Left cardiac atrium (tissue), 4 donors: ENCODE results near the gene NOBOX. TPM values are rescaled to one million over a fixed set of nuclear protein-coding genes. Genes with fewer than 3 reads are reported as not detected.
A peak's percentile ranks its signal among the peaks of the same experiment; 100 is the strongest.
"Not testable (repeated sequence)": the region's sequence is repeated elsewhere in the genome, so short reads cannot be mapped to it uniquely, and the experiment has no call there.

Experiments
- ATAC-seq, 2 donors: fragments of 200-7000 bp; cut with Tn5 transposase; one replicate each; pipeline ENCODE4 v1.9.1; 2020; ENCODE audit warnings: mild to moderate bottlenecking in 2 of 2, moderate library complexity in 2 of 2
- DNase-seq: peaks from one replicate; pipeline ENCODE4 v3.0.0-alpha.2; 2020
- intact Hi-C, 2 donors: fragments of 100-400 bp; cut with DNase I; formaldehyde crosslinking; loops; one replicate each; pipeline versions ENCODE4 v1.14.1 to v1.15.1; 2022 to 2023
- total RNA-seq, 2 donors: library from RNA; stranded (reverse); fragmentation: NEBNext Ultra II Directional; extraction: Animal tissue kit (Norgen Biotek cat#: 25700); gene quantifications; one replicate each; pipeline ENCODE4 v1.2.1, GENCODE V29; 2021
- donor health status: DM: no; HTN: yes; CAD: no.
- donor health status: DM: no; HTN: yes; CAD: no; lungs with severe emphysema.
- donor health status: DM: yes; HTN: yes; CAD: no.
- donor health status: Dilated cardiomyopathy.

Gene NOBOX
- total RNA-seq, 2 donors from 2014 or later: not detected

GRCh38 chr7:144398291-144398690, 5.2 kb downstream of the NOBOX start:
- intact Hi-C loops: no loop called here
- no peak for ATAC-seq
- no peak for DNase-seq

GRCh38 chr7:144397086-144397485, 6.4 kb downstream of the NOBOX start:
- ATAC-seq (no peak), DNase-seq (no peak)
- intact Hi-C loops: no loop called here

- DNase-seq (no peak), ATAC-seq (peak; percentile 85 to 91)
- intact Hi-C loops: no loop called here
Observed at GRCh38 chr7:144391823-144392255, 11.7 kb downstream of the NOBOX start.

GRCh38 chr7:144391014-144391413, 12.5 kb downstream of the NOBOX start:
- DNase-seq (no peak), ATAC-seq (no peak)
- intact Hi-C loops: no loop called here

GRCh38 chr7:144390481-144390880, 13.0 kb downstream of the NOBOX start:
- intact Hi-C loops: no loop called here
- ATAC-seq: no peak
- DNase-seq: no peak

- no peak for DNase-seq
- no peak for ATAC-seq
- intact Hi-C loops: no loop called here
Observed at GRCh38 chr7:144388950-144389349, 14.5 kb downstream of the NOBOX start.

GRCh38 chr7:144386741-144387140, 16.8 kb downstream of the NOBOX start:
- intact Hi-C loops: no loop called here

GRCh38 chr7:144384555-144385245, 18.8 kb downstream of the NOBOX start:
- intact Hi-C loops: no loop called here
- DNase-seq (no peak), ATAC-seq (peak in 1 of 2 donors; percentile 90)

More at GRCh38 chr7:144386741-144387140, 16.8 kb downstream of the NOBOX start:
- ATAC-seq (no peak), DNase-seq (no peak)

- DNase-seq: no peak
- ATAC-seq: peak in 1 of 2 donors; percentile 55
- intact Hi-C loops: no loop called here
Observed at GRCh38 chr7:144384071-144384470, 19.4 kb downstream of the NOBOX start.

GRCh38 chr7:144379776-144380384, 23.6 kb downstream of the NOBOX start:
- no peak for ATAC-seq
- intact Hi-C loops: no loop called here
- DNase-seq: no peak

GRCh38 chr7:144378651-144379050, 24.8 kb downstream of the NOBOX start:
- no peak for DNase-seq
- intact Hi-C loops: no loop called here
- no peak for ATAC-seq

- intact Hi-C loops: not testable (repeated sequence)
Observed at GRCh38 chr7:144369221-144369620, 34.3 kb downstream of the NOBOX start.

GRCh38 chr7:144367250-144367649, 36.2 kb downstream of the NOBOX start:
- intact Hi-C loops, DNase-seq, ATAC-seq: not testable (repeated sequence)

More at GRCh38 chr7:144369221-144369620, 34.3 kb downstream of the NOBOX start:
- ATAC-seq, DNase-seq: not testable (repeated sequence)

GRCh38 chr7:144365523-144365922, 38.0 kb downstream of the NOBOX start:
- peak in 1 of 2 donors; percentile 10 for ATAC-seq
- intact Hi-C loops, DNase-seq: not testable (repeated sequence)

GRCh38 chr7:144362061-144362460, 41.4 kb downstream of the NOBOX start:
- ATAC-seq, intact Hi-C loops, DNase-seq: not testable (repeated sequence)

- ATAC-seq, DNase-seq, intact Hi-C loops: not testable (repeated sequence)
Observed at GRCh38 chr7:144356860-144357259, 46.6 kb downstream of the NOBOX start.

- intact Hi-C loops, DNase-seq, ATAC-seq: not testable (repeated sequence)
Observed at GRCh38 chr7:144356185-144356584, 47.3 kb downstream of the NOBOX start.

- intact Hi-C loops: not testable (repeated sequence)
- peak; percentile 87 to 96 for ATAC-seq
Observed at GRCh38 chr7:144355176-144355822, 48.2 kb downstream of the NOBOX start, which contains the start of gene ARHGEF5. TSS of gene ARHGEF5 (plus strand) at chr7:144355402. CDS start at chr7:144362670, 7,268 bp downstream.

GRCh38 chr7:144351667-144352066, 51.8 kb downstream of the NOBOX start:
- intact Hi-C loops, DNase-seq, ATAC-seq: not testable (repeated sequence)

More at GRCh38 chr7:144355176-144355822, 48.2 kb downstream of the NOBOX start, which contains the start of gene ARHGEF5:
- not testable (repeated sequence) for DNase-seq

- DNase-seq, ATAC-seq, intact Hi-C loops: not testable (repeated sequence)
Observed at GRCh38 chr7:144348625-144349024, 54.9 kb downstream of the NOBOX start.
